K562 (cell line): ENCODE measurements around the gene OTUD5. TPM values are rescaled to one million over a fixed set of nuclear protein-coding genes. Genes with fewer than 3 reads are reported as not detected.
A peak's percentile ranks its signal among the peaks of the same experiment; 100 is the strongest.

Experiments used
- ATAC-seq: fragments of 200-7000 bp; cut with Tn5 transposase; 3 replicates; pipeline ENCODE4 v1.9.1; 2020; ENCODE audit warnings: moderate library complexity
- BruUV-seq: library from RNA; stranded (reverse); fragments of 400-500 nt; replicated peaks from 2 replicates; lab custom pipeline; 2021; lab: Mats Ljungman, UMichigan
- CTCF ChIA-PET: fragments of 300-600 bp; formaldehyde crosslinking; extraction: SDS; loops from one replicate; lab custom pipeline; 2021; ENCODE audit warnings: low intra/inter-chr PET ratio; lab: Yijun Ruan, JAX
- POLR2A ChIA-PET: fragments of 300-600, 350-650 bp; sonication (Branson Sonifier 250); formaldehyde crosslinking; extraction: SDS; loops from one replicate; lab custom pipeline; 2021; ENCODE audit warnings: antibody characterized with exemption, inconsistent platforms; lab: Yijun Ruan, JAX
- DNase-seq, 4 experiments: peaks; one replicate each; pipeline versions ENCODE4 v3.0.0 to v3.0.0-alpha.2; 2011 to 2018; ENCODE audit warnings: low spot score in 3 of 4, mixed read lengths in 3 of 4; ENCODE audit errors: extremely low read depth in 1 of 4
- FAIRE-seq: peaks from 2 replicates; lab custom pipeline; 2011; peaks lifted over from hg19 to GRCh38; lab: Jason Lieb, UNC
- H2AFZ ChIP-seq: 2 replicates; pipeline ENCODE4 v1.6.0; 2011; ENCODE audit warnings: low read depth, low read length, control low read depth, inconsistent platforms
- H3K27ac ChIP-seq: fragments of 200-600 bp; 3 replicates; pipeline ENCODE4 v1.8.0; 2011; ENCODE audit warnings: low read depth, mild to moderate bottlenecking, control low read depth, inconsistent platforms, low read length, moderate library complexity, mixed read lengths; ENCODE audit errors: extremely low read depth
- H3K27me3 ChIP-seq, 2 experiments: fragments of 300-600 bp in 1 of 2; 2 replicates in 1 of 2; 3 replicates in 1 of 2; pipeline versions ENCODE4 v1.6.0 to v1.8.0; 2011; ENCODE audit warnings: inconsistent platforms in 2 of 2, low read length in 2 of 2, mild to moderate bottlenecking in 1 of 2, mixed read lengths in 1 of 2, moderate library complexity in 1 of 2; ENCODE audit not compliant: control insufficient read depth in 2 of 2, insufficient read depth in 2 of 2
- H3K36me3 ChIP-seq: fragments of 300-600 bp; 3 replicates; pipeline ENCODE4 v1.8.0; 2011; ENCODE audit warnings: mild to moderate bottlenecking, low read length, inconsistent platforms; ENCODE audit not compliant: control insufficient read depth, insufficient read depth
- H3K4me1 ChIP-seq, 2 experiments: fragments of 200-600 bp in 1 of 2; replicated peaks in 1 of 2; 2 replicates in 1 of 2; 3 replicates in 1 of 2; pipeline versions ENCODE4 v1.5.1 to v1.8.0; 2011; ENCODE audit warnings: inconsistent platforms in 2 of 2, low read length in 2 of 2, mild to moderate bottlenecking in 1 of 2, mixed read lengths in 1 of 2, moderate library complexity in 1 of 2; ENCODE audit not compliant: control insufficient read depth in 2 of 2, insufficient read depth in 2 of 2
- H3K4me2 ChIP-seq: 2 replicates; pipeline ENCODE4 v1.6.1; 2011; ENCODE audit warnings: low read length, control low read depth, inconsistent platforms, mixed read lengths; ENCODE audit not compliant: insufficient read depth
- H3K4me3 ChIP-seq: fragments of 200-600 bp; sonication (generic), shearing (Covaris generic); 2 replicates; pipeline ENCODE4 v1.5.1; 2016; ENCODE audit warnings: control low read depth, inconsistent platforms
- H3K79me2 ChIP-seq: fragments of 200-600 bp; 3 replicates; pipeline ENCODE4 v1.8.0; 2011; ENCODE audit warnings: low read length, inconsistent platforms; ENCODE audit not compliant: control insufficient read depth, insufficient read depth
- H3K9ac ChIP-seq, 2 experiments: 2 replicates each; pipeline versions ENCODE4 v1.6.0 to v1.6.1; 2011; ENCODE audit warnings: low read depth in 2 of 2, low read length in 2 of 2, control low read depth in 1 of 2, inconsistent platforms in 1 of 2, mild to moderate bottlenecking in 1 of 2, mixed read lengths in 1 of 2; ENCODE audit not compliant: insufficient read depth in 1 of 2
- H3K9me1 ChIP-seq: one replicate; pipeline ENCODE4 v1.6.0; 2011; ENCODE audit warnings: inconsistent platforms, mild to moderate bottlenecking, low read length, moderate library complexity; ENCODE audit not compliant: control insufficient read depth, insufficient read depth
- H3K9me3 ChIP-seq: replicated peaks from 2 replicates; pipeline ENCODE4 v1.5.1; 2011; ENCODE audit warnings: low read depth, low read length, inconsistent platforms; ENCODE audit not compliant: control insufficient read depth, insufficient read depth
- H4K20me1 ChIP-seq: replicated peaks from 2 replicates; pipeline ENCODE4 v1.6.1; 2011; ENCODE audit warnings: low read length, inconsistent platforms, mixed read lengths; ENCODE audit not compliant: control insufficient read depth, insufficient read depth
- CBX5 ChIP-seq: IDR thresholded peaks from 2 replicates; pipeline ENCODE4 v1.6.1; 2014; ENCODE audit warnings: low read depth, borderline replicate concordance
- EP300 ChIP-seq: IDR thresholded peaks from 2 replicates; pipeline ENCODE4 v1.6.1; 2012; ENCODE audit warnings: low read length, improper control_type of control experiment
- FOXJ2 ChIP-seq: fragments of 200-800 bp; sonication (Bioruptor generic); IDR thresholded peaks from 2 replicates; pipeline ENCODE4 v1.6.1; 2016; ENCODE audit warnings: missing genetic modification characterization, missing compliant biosample characterization
- FOXK2 ChIP-seq, 2 experiments: fragments of 450-650 bp; IDR thresholded peaks in 1 of 2; conservative IDR thresholded peaks in 1 of 2; 2 replicates each; pipeline ENCODE4 v1.6.1; 2016; ENCODE audit warnings: low read depth in 2 of 2, mild to moderate bottlenecking in 1 of 2
- FOXP1 ChIP-seq: sonication (generic); formaldehyde crosslinking; IDR thresholded peaks from 2 replicates; pipeline ENCODE4 v1.8.0; 2022; ENCODE audit warnings: mild to moderate bottlenecking, missing genetic modification reagents
- GATAD2B ChIP-seq: fragments of 450-650 bp; IDR thresholded peaks from 2 replicates; pipeline ENCODE4 v1.6.1; 2017; ENCODE audit warnings: mild to moderate bottlenecking, borderline replicate concordance
- HIVEP1 ChIP-seq: fragments of 250-450 bp; sonication (Bioruptor Pico); IDR thresholded peaks from 2 replicates; pipeline ENCODE4 v1.4.0; 2020; ENCODE audit warnings: mild to moderate bottlenecking
- HOMEZ ChIP-seq: fragments of 250-450 bp; sonication (Bioruptor Pico); IDR thresholded peaks from 2 replicates; pipeline ENCODE4 v1.4.0; 2020; ENCODE audit warnings: mild to moderate bottlenecking, moderate library complexity
- JUND ChIP-seq, 2 experiments: IDR thresholded peaks; 2 replicates in 1 of 2; 3 replicates in 1 of 2; pipeline ENCODE4 v1.6.1; 2011; ENCODE audit warnings: borderline replicate concordance in 2 of 2, low read depth in 2 of 2, low read length in 2 of 2, improper control_type of control experiment in 1 of 2, missing biosample characterization in 1 of 2, missing genetic modification characterization in 1 of 2, missing genetic modification reagents in 1 of 2
- KLF10 ChIP-seq: fragments of 250-450 bp; sonication (Bioruptor Pico); IDR thresholded peaks from 2 replicates; pipeline ENCODE4 v1.6.1; 2021; ENCODE audit warnings: matching md5 sums
- PHF20 ChIP-seq: fragments of 450-650 bp; IDR thresholded peaks from 2 replicates; pipeline ENCODE4 v1.6.1; 2018; ENCODE audit not compliant: partially characterized antibody
- PPARD ChIP-seq: fragments of 250-450 bp; sonication (Bioruptor Pico); IDR thresholded peaks from 2 replicates; pipeline ENCODE4 v1.8.0; 2022; ENCODE audit warnings: inconsistent platforms, mild to moderate bottlenecking, moderate library complexity
- RAD51 ChIP-seq: fragments of 450-650 bp; IDR thresholded peaks from 2 replicates; pipeline ENCODE4 v1.7.1; 2016; ENCODE audit warnings: low read depth, mild to moderate bottlenecking, borderline replicate concordance
- RBM25 ChIP-seq: fragments of 200-400 bp; formaldehyde crosslinking; IDR thresholded peaks from 2 replicates; pipeline ENCODE4 v1.6.1; 2018; ENCODE audit warnings: low read length, low read depth, moderate library complexity; ENCODE audit not compliant: severe bottlenecking
- SMAD2 ChIP-seq: fragments of 150-350 bp; IDR thresholded peaks from 2 replicates; pipeline ENCODE4 v1.6.1; 2014; ENCODE audit warnings: low read depth, mild to moderate bottlenecking, low read length
- SMARCA5 ChIP-seq: fragments of 450-650 bp; IDR thresholded peaks from 2 replicates; pipeline ENCODE4 v1.6.1; 2016
- SOX6 ChIP-seq: fragments of 450-650 bp; IDR thresholded peaks from 2 replicates; pipeline ENCODE4 v1.6.1; 2014; ENCODE audit warnings: mild to moderate bottlenecking
- TBP ChIP-seq: optimal IDR thresholded peaks from 2 replicates; pipeline ENCODE3; 2011; ENCODE audit warnings: low read depth, low read length, improper control_type of control experiment
- ZNF212 ChIP-seq: fragments of 450-650 bp; formaldehyde crosslinking; IDR thresholded peaks from 2 replicates; pipeline ENCODE4 v1.4.0; 2020; ENCODE audit warnings: mild to moderate bottlenecking
- WGBS: fragments of 100-300 bp; shearing (Covaris generic); methylation state at CpG from one replicate; pipeline ENCODE4 v1.1.6; 2016; ENCODE audit warnings: low coverage, mixed read lengths; ENCODE audit not compliant: insufficient coverage; ENCODE audit errors: missing lambda C conversion rate; 5-methylcytosine and 5-hydroxymethylcytosine counted together
- in situ Hi-C: fragments of 300-500 bp; cut with MboI; formaldehyde crosslinking; loops from 4 replicates; pipeline ENCODE4 v1.15.0; 2018; ENCODE audit warnings: inconsistent platforms, mixed read lengths
- intact Hi-C: fragments of 100-400 bp; cut with micrococcal nuclease; formaldehyde crosslinking; loops from 2 replicates; pipeline ENCODE4 v1.14.2; 2022
- polyA plus RNA-seq, 8 experiments: library from polyadenylated mRNA; depleted of rRNA in 4 of 8; stranded (reverse) in 5 of 8; unstranded in 3 of 8; fragments of >200 nt; fragmentation: Nextera tagmentation in 2 of 8; fragmentation: Illumina TruSeq in 1 of 8; extraction: Ambion mirVana in 2 of 8; extraction: Trizol in 1 of 8; gene quantifications; 2 replicates each; pipeline versions ENCODE4 v1.2.1 to v1.2.3, GENCODE V29; 2011 to 2014; ENCODE audit warnings: inconsistent platforms in 1 of 8, missing spikeins in 1 of 8
- total RNA-seq, 7 experiments: library from RNA; depleted of rRNA in 6 of 7; stranded (reverse); fragments of >200 nt in 6 of 7; fragmentation: Illumina TruSeq in 2 of 7; extraction: Trizol in 2 of 7; gene quantifications; 2 replicates each; pipeline versions ENCODE4 v1.2.1 to v1.2.3, GENCODE V29; 2011 to 2021; ENCODE audit warnings: low replicate concordance in 1 of 7
- TF ChIP-seq, protein P1 (sequence below), 3 experiments: IDR thresholded peaks in 2 of 3; conservative IDR thresholded peaks in 1 of 3; 2 replicates each; pipeline ENCODE4 v1.5.1; 2011 to 2012; ENCODE audit warnings: low read length in 3 of 3, mild to moderate bottlenecking in 3 of 3, control low read depth in 2 of 3, improper control_type of control experiment in 1 of 3, inconsistent platforms in 1 of 3, low read depth in 1 of 3, mixed read lengths in 1 of 3, moderate library complexity in 1 of 3; ENCODE audit not compliant: insufficient read depth in 2 of 3
- TF ChIP-seq, protein P2 (sequence below), 2 experiments: fragments of 450-650 bp in 1 of 2; sonication (generic) in 1 of 2; formaldehyde crosslinking; conservative IDR thresholded peaks; 2 replicates each; pipeline versions ENCODE4 v1.4.0 to v1.8.1; 2020 to 2022; ENCODE audit warnings: mild to moderate bottlenecking in 1 of 2, missing genetic modification reagents in 1 of 2

Gene OTUD5
- total and polyA plus RNA-seq, 9 of the 15 experiments (the other 6 are each of a cell fraction or from before 2014, with no cell fraction given) = 3.6 to 102 (median 59.0) TPM

DNA sequence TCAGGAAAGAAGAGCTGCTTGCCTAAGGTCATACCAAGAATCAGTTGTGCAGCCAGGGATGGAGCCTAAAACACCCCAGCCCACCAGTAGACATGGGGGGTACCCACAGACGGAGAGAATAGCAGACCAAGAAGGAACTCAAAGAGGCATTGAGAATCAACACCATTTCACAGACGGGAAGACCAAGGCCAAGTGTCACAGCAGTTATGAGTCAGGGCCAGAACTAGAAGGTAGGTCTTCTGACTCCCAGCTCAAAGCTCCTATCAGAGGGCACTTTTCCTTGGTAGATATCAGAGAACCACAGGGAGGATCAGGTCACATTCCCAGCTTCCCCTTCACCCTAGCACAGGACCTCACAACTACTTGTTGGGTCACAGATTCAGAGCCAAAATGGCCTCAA, 14.5 kb downstream of the OTUD5 start:
- H3K27ac ChIP-seq = peak overlapping the region; percentile 91
- TF ChIP-seq TBP (no peak), GATAD2B (no peak), PPARD (no peak), EP300 (no peak), PHF20 (peak; percentile 21), KLF10 (no peak), FOXP1 (no peak), HOMEZ (CRISPR knock-in tag) (no peak), ZNF212 (no peak), HIVEP1 (CRISPR knock-in tag) (no peak), FOXK2 (conservative IDR thresholded peaks at IDR 0.05 in 1 of 2, IDR thresholded peaks at IDR 0.05 in 1 of 2; ENCODE audit: low read depth in 2 of 2) (no peak), RBM25 (peak; percentile 92), FOXJ2 (tag) (no peak), CBX5 (no peak), JUND (IDR thresholded peaks at IDR 0.05; ENCODE audit: borderline replicate concordance, low read depth, low read length) (peak; percentile 13; the same call in 1 of the 2 replicates), JUND (tag; IDR thresholded peaks at IDR 0.05; ENCODE audit: borderline replicate concordance, low read depth, low read length) (peak; percentile 31; the same call in 1 of the 3 replicates), RAD51 (no peak), SOX6 (no peak), SMAD2 (no peak), SMARCA5 (0 out of 2 replicates have a peak, but pooled peaks have one; percentile 37)
- TF ChIP-seq, protein P1, sequence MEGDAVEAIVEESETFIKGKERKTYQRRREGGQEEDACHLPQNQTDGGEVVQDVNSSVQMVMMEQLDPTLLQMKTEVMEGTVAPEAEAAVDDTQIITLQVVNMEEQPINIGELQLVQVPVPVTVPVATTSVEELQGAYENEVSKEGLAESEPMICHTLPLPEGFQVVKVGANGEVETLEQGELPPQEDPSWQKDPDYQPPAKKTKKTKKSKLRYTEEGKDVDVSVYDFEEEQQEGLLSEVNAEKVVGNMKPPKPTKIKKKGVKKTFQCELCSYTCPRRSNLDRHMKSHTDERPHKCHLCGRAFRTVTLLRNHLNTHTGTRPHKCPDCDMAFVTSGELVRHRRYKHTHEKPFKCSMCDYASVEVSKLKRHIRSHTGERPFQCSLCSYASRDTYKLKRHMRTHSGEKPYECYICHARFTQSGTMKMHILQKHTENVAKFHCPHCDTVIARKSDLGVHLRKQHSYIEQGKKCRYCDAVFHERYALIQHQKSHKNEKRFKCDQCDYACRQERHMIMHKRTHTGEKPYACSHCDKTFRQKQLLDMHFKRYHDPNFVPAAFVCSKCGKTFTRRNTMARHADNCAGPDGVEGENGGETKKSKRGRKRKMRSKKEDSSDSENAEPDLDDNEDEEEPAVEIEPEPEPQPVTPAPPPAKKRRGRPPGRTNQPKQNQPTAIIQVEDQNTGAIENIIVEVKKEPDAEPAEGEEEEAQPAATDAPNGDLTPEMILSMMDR (IDR thresholded peaks at IDR 0.05 in 2 of 3, conservative IDR thresholded peaks at IDR 0.05 in 1 of 3; ENCODE audit: insufficient read depth in 2 of 3, low read depth in 1 of 3, low read length in 3 of 3) = no peak
- TF ChIP-seq, protein P2, sequence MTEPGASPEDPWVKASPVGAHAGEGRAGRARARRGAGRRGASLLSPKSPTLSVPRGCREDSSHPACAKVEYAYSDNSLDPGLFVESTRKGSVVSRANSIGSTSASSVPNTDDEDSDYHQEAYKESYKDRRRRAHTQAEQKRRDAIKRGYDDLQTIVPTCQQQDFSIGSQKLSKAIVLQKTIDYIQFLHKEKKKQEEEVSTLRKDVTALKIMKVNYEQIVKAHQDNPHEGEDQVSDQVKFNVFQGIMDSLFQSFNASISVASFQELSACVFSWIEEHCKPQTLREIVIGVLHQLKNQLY (CRISPR knock-in tag; conservative IDR thresholded peaks at IDR 0.05) = no peak

More for the DNA sequence above, 14.5 kb downstream of the OTUD5 start:
- Histone ChIP-seq H2AFZ (no peak overlapping the region), H3K27me3 (no peaks in the 10 kb centered on the region), H3K79me2 (peaks cover 93% of the 10 kb centered on the region), H3K4me1 (peaks cover 55 to 74% of the 10 kb centered on the region in 2 experiments), H3K36me3 (peaks cover 53% of the 10 kb centered on the region), H4K20me1 (no peaks in the 10 kb centered on the region), H3K9me3 (no peaks in the 10 kb centered on the region), H3K4me2 (peak overlapping the region; percentile 47), H3K4me3 (no peak overlapping the region), H3K9me1 (no peaks in the 10 kb centered on the region), H3K9ac (peak overlapping the region; percentile 29 to 65; a peak in 3 of 4 replicates)
- intact Hi-C loops = loop anchor here (5.0 kb wide), 1 partner anchor 141 kb away; the partner anchor contains the start of gene HDAC6
- in situ Hi-C loops = no loop called here
- FAIRE-seq = peak; percentile 51
- BruUV-seq = no TSS peak
- ATAC-seq = no peak
- WGBS = 28% methylated on average over 2 of the region's 2 CpGs
- DNase-seq = peak in 1 of 4 experiments; percentile 52
- ChIA-PET POLR2A (interaction anchor here (0.8 to 1.8 kb wide), 3 partner anchors 9 to 13 kb away, joined by 3 to 10 read pairs (median 3); no protein-coding TSS in a partner anchor), CTCF (no interaction called here)
